HepG2 (cell line): ENCODE measurements around the gene MAP2K7. TPM values are rescaled to one million over a fixed set of nuclear protein-coding genes. Genes with fewer than 3 reads are reported as not detected.
A peak's percentile ranks its signal among the peaks of the same experiment; 100 is the strongest.

Experiments used
- BATF2 ChIP-seq: sonication (generic); formaldehyde crosslinking; IDR thresholded peaks from 2 replicates; pipeline ENCODE4 v1.8.0; 2022; ENCODE audit warnings: mild to moderate bottlenecking, missing genetic modification reagents, moderate library complexity
- BCL6 ChIP-seq: IDR thresholded peaks from 2 replicates; pipeline ENCODE4 v1.6.1; 2016; ENCODE audit warnings: missing genetic modification reagents, missing compliant biosample characterization
- BORCS8-MEF2B ChIP-seq: sonication (generic); formaldehyde crosslinking; IDR thresholded peaks from 2 replicates; pipeline ENCODE4 v1.8.0; 2022; ENCODE audit warnings: mild to moderate bottlenecking, missing genetic modification reagents
- EED ChIP-seq: sonication (generic); formaldehyde crosslinking; IDR thresholded peaks from 2 replicates; pipeline ENCODE4 v1.5.0; 2020; ENCODE audit warnings: mild to moderate bottlenecking, missing genetic modification reagents
- ESRRA ChIP-seq: sonication (generic); formaldehyde crosslinking; IDR thresholded peaks from 2 replicates; pipeline ENCODE4 v1.5.1; 2020; ENCODE audit warnings: mild to moderate bottlenecking, low read depth, missing genetic modification reagents
- FOXO1 ChIP-seq: sonication (generic); formaldehyde crosslinking; IDR thresholded peaks from 2 replicates; pipeline ENCODE4 v1.4.0; 2020; ENCODE audit warnings: missing genetic modification reagents
- HMGA1 ChIP-seq: sonication (generic); formaldehyde crosslinking; conservative IDR thresholded peaks from 2 replicates; pipeline ENCODE4 v1.4.0; 2020; ENCODE audit warnings: missing genetic modification reagents
- SAP130 ChIP-seq: IDR thresholded peaks from 2 replicates; pipeline ENCODE4 v1.6.1; 2016; ENCODE audit warnings: low read depth
- TAF1 ChIP-seq: sonication (generic); formaldehyde crosslinking; IDR thresholded peaks from 2 replicates; pipeline ENCODE4 v1.4.0; 2020; ENCODE audit warnings: missing genetic modification reagents
- ZNF12 ChIP-seq: sonication (generic); formaldehyde crosslinking; IDR thresholded peaks from 2 replicates; pipeline ENCODE4 v1.5.0; 2020; ENCODE audit warnings: missing genetic modification reagents
- ZNF121 ChIP-seq: sonication (generic); formaldehyde crosslinking; IDR thresholded peaks from 2 replicates; pipeline ENCODE4 v1.5.0; 2020; ENCODE audit warnings: mild to moderate bottlenecking, missing genetic modification reagents
- ZNF142 ChIP-seq: sonication (generic); formaldehyde crosslinking; IDR thresholded peaks from 2 replicates; pipeline ENCODE4 v1.4.0; 2020; ENCODE audit warnings: missing genetic modification reagents
- ZNF263 ChIP-seq: sonication (generic); formaldehyde crosslinking; IDR thresholded peaks from 2 replicates; pipeline ENCODE4 v1.4.0; 2020; ENCODE audit warnings: missing genetic modification reagents
- ZNF33A ChIP-seq: sonication (generic); formaldehyde crosslinking; IDR thresholded peaks from 2 replicates; pipeline ENCODE4 v1.5.1; 2020; ENCODE audit warnings: missing genetic modification reagents, mild to moderate bottlenecking, moderate library complexity, borderline replicate concordance
- ZNF614 ChIP-seq: IDR thresholded peaks from 2 replicates; pipeline ENCODE4 v1.6.1; 2018; ENCODE audit warnings: missing biosample characterization, missing genetic modification reagents, inconsistent platforms, borderline replicate concordance
- ZNF674 ChIP-seq: sonication (generic); formaldehyde crosslinking; IDR thresholded peaks from 2 replicates; pipeline ENCODE4 v1.5.0; 2020; ENCODE audit warnings: low read depth, mild to moderate bottlenecking, missing genetic modification reagents
- polyA plus RNA-seq, 8 experiments: library from polyadenylated mRNA; depleted of rRNA in 3 of 8; stranded (reverse) in 7 of 8; unstranded in 1 of 8; fragments of >200 nt; fragmentation: Illumina TruSeq in 4 of 8; extraction: Trizol in 4 of 8; gene quantifications; 2 replicates each; pipeline versions ENCODE4 v1.2.1 to v1.2.3, GENCODE V29; 2011 to 2016; ENCODE audit warnings: low read depth in 4 of 8, missing spikeins in 1 of 8, mixed read lengths in 1 of 8; ENCODE audit not compliant: insufficient read depth in 1 of 8
- total RNA-seq, 5 experiments: library from RNA; depleted of rRNA; stranded (reverse); fragments of >200 nt; fragmentation: Illumina TruSeq; extraction: Trizol; gene quantifications; 2 replicates each; pipeline ENCODE4 v1.2.3, GENCODE V29; 2016; ENCODE audit warnings: low read depth in 1 of 5
- TF ChIP-seq, protein P1 (sequence below): sonication (generic); formaldehyde crosslinking; IDR thresholded peaks from 2 replicates; pipeline ENCODE4 v1.4.0; 2020; ENCODE audit warnings: missing genetic modification reagents
- TF ChIP-seq, protein P2 (sequence below): sonication (generic); formaldehyde crosslinking; conservative IDR thresholded peaks from 2 replicates; pipeline ENCODE4 v1.8.0; 2022; ENCODE audit warnings: missing genetic modification reagents
- TF ChIP-seq, protein P3 (sequence below): sonication (generic); formaldehyde crosslinking; conservative IDR thresholded peaks from 2 replicates; pipeline ENCODE4 v1.4.0; 2020; ENCODE audit warnings: missing genetic modification reagents

The MAP2K7 gene
- total and polyA plus RNA-seq, 2 of the 13 experiments (the other 11 are each of a cell fraction or from before 2014, with no cell fraction given): 9.0 to 10.8 TPM

DNA sequence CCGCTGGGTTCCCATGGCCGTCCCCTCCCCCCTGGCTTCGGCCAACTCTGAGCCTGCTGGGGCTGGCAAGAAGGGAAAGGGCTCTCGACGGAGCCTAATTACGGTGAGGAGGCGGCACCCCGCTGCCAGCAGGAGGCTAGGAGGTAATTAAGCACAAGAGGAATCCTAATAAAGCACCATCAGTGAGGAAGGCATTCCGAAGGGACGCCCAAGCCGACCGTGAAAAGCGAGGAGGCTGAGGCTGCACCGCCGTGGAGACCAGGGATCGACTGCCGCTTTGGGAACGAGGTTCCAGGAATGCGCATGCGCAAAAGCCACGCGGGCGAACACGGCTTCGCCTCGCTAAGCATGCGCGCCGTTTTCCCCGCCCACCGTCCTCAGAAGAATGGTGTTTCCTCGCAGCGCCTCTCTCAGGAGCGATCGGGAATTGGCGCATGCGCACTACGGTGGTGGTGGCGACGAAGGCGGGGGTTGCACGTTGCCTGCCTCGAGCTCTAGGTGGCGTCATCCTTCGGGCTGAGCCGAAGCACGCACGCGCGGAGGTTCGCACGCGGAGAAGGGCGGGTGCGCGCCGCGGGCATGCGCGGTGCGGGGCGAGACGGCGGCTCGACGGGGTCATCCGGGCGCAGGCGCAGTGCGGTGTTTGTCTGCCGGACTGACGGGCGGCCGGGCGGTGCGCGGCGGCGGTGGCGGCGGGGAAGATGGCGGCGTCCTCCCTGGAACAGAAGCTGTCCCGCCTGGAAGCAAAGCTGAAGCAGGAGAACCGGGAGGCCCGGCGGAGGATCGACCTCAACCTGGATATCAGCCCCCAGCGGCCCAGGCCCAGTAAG lies at the start of gene MAP2K7 (continued):
- TF ChIP-seq ZNF142 (no peak), SAP130 (CRISPR knock-in tag) (peak; percentile 90), BCL6 (peak; percentile 60), ZNF12 (CRISPR knock-in tag) (no peak), BORCS8-MEF2B (CRISPR knock-in tag) (peak; percentile 79), EED (CRISPR knock-in tag) (no peak; the same call in 1 of the 2 replicates), ZNF33A (CRISPR knock-in tag) (no peak), FOXO1 (peak; percentile 63; the same call in 1 of the 2 replicates), ZNF121 (CRISPR knock-in tag) (peak; percentile 51; the same call in 1 of the 2 replicates), ZNF614 (CRISPR knock-in tag) (peak; percentile 95), TAF1 (CRISPR knock-in tag) (peak; percentile 98), ZNF674 (no peak), ZNF263 (CRISPR knock-in tag) (0 out of 2 replicates have a peak, but pooled peaks have one; percentile 10), HMGA1 (CRISPR knock-in tag) (no peak), BATF2 (no peak), ESRRA (CRISPR knock-in tag) (no peak)
- TF ChIP-seq, protein P1, sequence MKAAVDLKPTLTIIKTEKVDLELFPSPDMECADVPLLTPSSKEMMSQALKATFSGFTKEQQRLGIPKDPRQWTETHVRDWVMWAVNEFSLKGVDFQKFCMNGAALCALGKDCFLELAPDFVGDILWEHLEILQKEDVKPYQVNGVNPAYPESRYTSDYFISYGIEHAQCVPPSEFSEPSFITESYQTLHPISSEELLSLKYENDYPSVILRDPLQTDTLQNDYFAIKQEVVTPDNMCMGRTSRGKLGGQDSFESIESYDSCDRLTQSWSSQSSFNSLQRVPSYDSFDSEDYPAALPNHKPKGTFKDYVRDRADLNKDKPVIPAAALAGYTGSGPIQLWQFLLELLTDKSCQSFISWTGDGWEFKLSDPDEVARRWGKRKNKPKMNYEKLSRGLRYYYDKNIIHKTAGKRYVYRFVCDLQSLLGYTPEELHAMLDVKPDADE (CRISPR knock-in tag): no peak; the same call in 1 of the 2 replicates
- TF ChIP-seq, protein P2, sequence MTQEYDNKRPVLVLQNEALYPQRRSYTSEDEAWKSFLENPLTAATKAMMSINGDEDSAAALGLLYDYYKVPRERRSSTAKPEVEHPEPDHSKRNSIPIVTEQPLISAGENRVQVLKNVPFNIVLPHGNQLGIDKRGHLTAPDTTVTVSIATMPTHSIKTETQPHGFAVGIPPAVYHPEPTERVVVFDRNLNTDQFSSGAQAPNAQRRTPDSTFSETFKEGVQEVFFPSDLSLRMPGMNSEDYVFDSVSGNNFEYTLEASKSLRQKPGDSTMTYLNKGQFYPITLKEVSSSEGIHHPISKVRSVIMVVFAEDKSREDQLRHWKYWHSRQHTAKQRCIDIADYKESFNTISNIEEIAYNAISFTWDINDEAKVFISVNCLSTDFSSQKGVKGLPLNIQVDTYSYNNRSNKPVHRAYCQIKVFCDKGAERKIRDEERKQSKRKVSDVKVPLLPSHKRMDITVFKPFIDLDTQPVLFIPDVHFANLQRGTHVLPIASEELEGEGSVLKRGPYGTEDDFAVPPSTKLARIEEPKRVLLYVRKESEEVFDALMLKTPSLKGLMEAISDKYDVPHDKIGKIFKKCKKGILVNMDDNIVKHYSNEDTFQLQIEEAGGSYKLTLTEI (CRISPR knock-in tag): no peak
- TF ChIP-seq, protein P3, sequence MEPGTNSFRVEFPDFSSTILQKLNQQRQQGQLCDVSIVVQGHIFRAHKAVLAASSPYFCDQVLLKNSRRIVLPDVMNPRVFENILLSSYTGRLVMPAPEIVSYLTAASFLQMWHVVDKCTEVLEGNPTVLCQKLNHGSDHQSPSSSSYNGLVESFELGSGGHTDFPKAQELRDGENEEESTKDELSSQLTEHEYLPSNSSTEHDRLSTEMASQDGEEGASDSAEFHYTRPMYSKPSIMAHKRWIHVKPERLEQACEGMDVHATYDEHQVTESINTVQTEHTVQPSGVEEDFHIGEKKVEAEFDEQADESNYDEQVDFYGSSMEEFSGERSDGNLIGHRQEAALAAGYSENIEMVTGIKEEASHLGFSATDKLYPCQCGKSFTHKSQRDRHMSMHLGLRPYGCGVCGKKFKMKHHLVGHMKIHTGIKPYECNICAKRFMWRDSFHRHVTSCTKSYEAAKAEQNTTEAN (CRISPR knock-in tag): peak; percentile 86
